PC-3 (cell line): ENCODE data around the gene TCERG1L. TPM values are rescaled to one million over a fixed set of nuclear protein-coding genes. Genes with fewer than 3 reads are reported as not detected.
"Not testable (repeated sequence)": the region's sequence is repeated elsewhere in the genome, so short reads cannot be mapped to it uniquely, and the experiment has no call there.

Experiments used
- ATAC-seq: fragments of 200-7000 bp; cut with Tn5 transposase; 2 replicates; pipeline ENCODE4 v1.9.1; 2020; ENCODE audit warnings: mild to moderate bottlenecking, moderate library complexity
- BruUV-seq: library from RNA; stranded (reverse); fragments of 400-500 nt; replicated peaks from 2 replicates; lab custom pipeline; 2021; lab: Mats Ljungman, UMichigan
- CTCF ChIA-PET: fragments of 300-600 bp; sonication (Branson Sonifier 250); formaldehyde crosslinking; loops from one replicate; lab custom pipeline; 2022; ENCODE audit warnings: antibody characterized with exemption; lab: Charles Lee
- POLR2A ChIA-PET: fragments of 300-600 bp; sonication (Branson Sonifier 250); formaldehyde crosslinking; loops from one replicate; lab custom pipeline; 2022; ENCODE audit warnings: antibody characterized with exemption; ENCODE audit not compliant: unreplicated experiment; lab: Charles Lee
- DNase-seq: peaks from one replicate; pipeline ENCODE4 v3.0.0-alpha.2; 2015
- H2AFZ ChIP-seq: fragments of 300-600 bp; sonication (generic); 2 replicates; pipeline ENCODE4 v1.6.0; 2016; ENCODE audit warnings: antibody characterized with exemption, low read length
- H3F3A ChIP-seq: fragments of 300-600 bp; sonication (generic); one replicate; pipeline ENCODE4 v1.6.0; 2017; ENCODE audit warnings: antibody characterized with exemption, low read length, control low read depth, mild to moderate bottlenecking; ENCODE audit not compliant: unreplicated experiment
- H3K27ac ChIP-seq: fragments of 300-600 bp; sonication (generic); 2 replicates; pipeline ENCODE4 v1.5.1; 2016; ENCODE audit warnings: mild to moderate bottlenecking, low read length
- H3K27me3 ChIP-seq: fragments of 300-600 bp; sonication (generic); 2 replicates; pipeline ENCODE4 v1.6.1; 2016; ENCODE audit warnings: low read length, mixed read lengths
- H3K36me3 ChIP-seq: fragments of 300-600 bp; sonication (generic); 2 replicates; pipeline ENCODE4 v1.6.1; 2016; ENCODE audit warnings: low read depth, mixed run types, low read length, mixed read lengths
- H3K4me1 ChIP-seq: fragments of 300-600 bp; sonication (generic); 2 replicates; pipeline ENCODE4 v1.5.1; 2016; ENCODE audit warnings: low read length; ENCODE audit not compliant: insufficient read depth
- H3K4me2 ChIP-seq: fragments of 300-600 bp; sonication (generic); 2 replicates; pipeline ENCODE4 v1.6.0; 2016; ENCODE audit warnings: low read length
- H3K4me3 ChIP-seq: fragments of 300-600 bp; sonication (generic); 2 replicates; pipeline ENCODE4 v1.5.1; 2016; ENCODE audit warnings: mild to moderate bottlenecking, low read length, mixed read lengths
- H3K79me2 ChIP-seq: fragments of 300-600 bp; sonication (generic); 2 replicates; pipeline ENCODE4 v1.6.1; 2017; ENCODE audit warnings: low read length, mixed read lengths
- H3K9ac ChIP-seq: fragments of 300-600 bp; sonication (generic); 2 replicates; pipeline ENCODE4 v1.6.0; 2016; ENCODE audit warnings: mild to moderate bottlenecking, low read length
- H3K9me2 ChIP-seq: fragments of 300-600 bp; sonication (generic); replicated peaks from 2 replicates; pipeline ENCODE4 v1.6.1; 2016; ENCODE audit warnings: mixed run types, low read length, mixed read lengths
- H3K9me3 ChIP-seq: fragments of 300-600 bp; sonication (generic); 2 replicates; pipeline ENCODE4 v1.6.1; 2016; ENCODE audit warnings: low read length, mixed read lengths
- H4K20me1 ChIP-seq: fragments of 300-600 bp; sonication (generic); 2 replicates; pipeline ENCODE4 v1.6.1; 2016; ENCODE audit warnings: low read length, mixed read lengths
- CTCF ChIP-seq: fragments of 300-600 bp; sonication (generic); conservative IDR thresholded peaks from 2 replicates; pipeline ENCODE4 v1.5.1; 2017; ENCODE audit warnings: antibody characterized with exemption, low read depth, mild to moderate bottlenecking, low read length
- EZH2 ChIP-seq: fragments of 300-600 bp; sonication (generic); IDR thresholded peaks from one replicate; pipeline ENCODE4 v1.6.1; 2017; ENCODE audit warnings: antibody characterized with exemption, mild to moderate bottlenecking, low read length; ENCODE audit not compliant: unreplicated experiment
- EZH2phosphoT487 ChIP-seq: fragments of 300-600 bp; sonication (generic); IDR thresholded peaks from 2 replicates; pipeline ENCODE4 v1.6.1; 2018; ENCODE audit warnings: mild to moderate bottlenecking, antibody characterized with exemption, low read length, borderline replicate concordance
- intact Hi-C: fragments of 100-400 bp; cut with micrococcal nuclease; formaldehyde crosslinking; loops from 2 replicates; pipeline ENCODE4 v1.9.0; 2023
- total RNA-seq: library from RNA; depleted of rRNA; stranded (reverse); fragments of >200 nt; gene quantifications from 2 replicates; pipeline ENCODE4 v1.2.3, GENCODE V29; 2014

Gene TCERG1L
- total RNA-seq, 1 experiment from 2014 or later: not detected

- intact Hi-C loops: no loop called here
- H2AFZ ChIP-seq: no peak overlapping the region
- 0 out of 2 replicates have a peak, but pooled peaks cover 3% of the 10 kb centered on the region for H3K27me3 ChIP-seq
- no peak overlapping the region for H3K4me2 ChIP-seq
- no peak overlapping the region for H3K27ac ChIP-seq
- POLR2A ChIA-PET: no interaction called here
- no peak overlapping the region for H3K4me3 ChIP-seq
- ATAC-seq (no peak), DNase-seq (no peak)
- CTCF ChIA-PET: no interaction called here
- H4K20me1 ChIP-seq: no peaks in the 10 kb centered on the region
- no peak overlapping the region for H3K9ac ChIP-seq
- TF ChIP-seq EZH2phosphoT487: no peak
- no peak for TF ChIP-seq EZH2
- TF ChIP-seq CTCF: no peak
- no peaks in the 10 kb centered on the region for H3K9me2 ChIP-seq
- no peaks in the 10 kb centered on the region for H3K36me3 ChIP-seq
- H3K4me1 ChIP-seq: no peaks in the 10 kb centered on the region
- H3F3A ChIP-seq: no peaks in the 10 kb centered on the region
- no peaks in the 10 kb centered on the region for H3K79me2 ChIP-seq
- no TSS peak for BruUV-seq
- no peaks in the 10 kb centered on the region for H3K9me3 ChIP-seq
Observed at GRCh38 chr10:131323880-131324279, 12.4 kb upstream of the TCERG1L start.

GRCh38 chr10:131323025-131323424, 11.5 kb upstream of the TCERG1L start:
- Histone ChIP-seq H3K27me3 (0 out of 2 replicates have a peak, but pooled peaks cover 3% of the 10 kb centered on the region), H3K9me2 (no peaks in the 10 kb centered on the region), H2AFZ (no peak overlapping the region), H3K9me3 (no peaks in the 10 kb centered on the region), H3F3A (no peaks in the 10 kb centered on the region), H3K4me2 (no peak overlapping the region), H3K9ac (no peak overlapping the region), H3K79me2 (no peaks in the 10 kb centered on the region), H3K4me3 (no peak overlapping the region), H3K4me1 (no peaks in the 10 kb centered on the region), H3K36me3 (no peaks in the 10 kb centered on the region), H3K27ac (no peak overlapping the region), H4K20me1 (no peaks in the 10 kb centered on the region)
- ATAC-seq (no peak), DNase-seq (no peak)
- ChIA-PET POLR2A (no interaction called here), CTCF (no interaction called here)
- intact Hi-C loops: no loop called here
- TF ChIP-seq EZH2phosphoT487 (no peak), EZH2 (no peak), CTCF (no peak)
- BruUV-seq: no TSS peak

GRCh38 chr10:131322575-131322974, 11.1 kb upstream of the TCERG1L start:
- H3K4me2 ChIP-seq, H3K9ac ChIP-seq, intact Hi-C loops, H4K20me1 ChIP-seq, H3K36me3 ChIP-seq, H3K27ac ChIP-seq, DNase-seq, H3K79me2 ChIP-seq, H3F3A ChIP-seq, H3K9me3 ChIP-seq, POLR2A ChIA-PET, H3K27me3 ChIP-seq, H3K4me1 ChIP-seq, H3K9me2 ChIP-seq, H2AFZ ChIP-seq, CTCF ChIA-PET, H3K4me3 ChIP-seq, ATAC-seq, BruUV-seq: not testable (repeated sequence)
